Hypothalamus (tissue), 51 donors: Measurements from ENCODE around the gene WFIKKN1.

Experiments used
- DNase-seq, 51 donors: peaks; one replicate each; lab custom pipeline; 2025; lab: John Stamatoyannopoulos, UW

Gene WFIKKN1, protein sequence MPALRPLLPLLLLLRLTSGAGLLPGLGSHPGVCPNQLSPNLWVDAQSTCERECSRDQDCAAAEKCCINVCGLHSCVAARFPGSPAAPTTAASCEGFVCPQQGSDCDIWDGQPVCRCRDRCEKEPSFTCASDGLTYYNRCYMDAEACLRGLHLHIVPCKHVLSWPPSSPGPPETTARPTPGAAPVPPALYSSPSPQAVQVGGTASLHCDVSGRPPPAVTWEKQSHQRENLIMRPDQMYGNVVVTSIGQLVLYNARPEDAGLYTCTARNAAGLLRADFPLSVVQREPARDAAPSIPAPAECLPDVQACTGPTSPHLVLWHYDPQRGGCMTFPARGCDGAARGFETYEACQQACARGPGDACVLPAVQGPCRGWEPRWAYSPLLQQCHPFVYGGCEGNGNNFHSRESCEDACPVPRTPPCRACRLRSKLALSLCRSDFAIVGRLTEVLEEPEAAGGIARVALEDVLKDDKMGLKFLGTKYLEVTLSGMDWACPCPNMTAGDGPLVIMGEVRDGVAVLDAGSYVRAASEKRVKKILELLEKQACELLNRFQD

DNA sequence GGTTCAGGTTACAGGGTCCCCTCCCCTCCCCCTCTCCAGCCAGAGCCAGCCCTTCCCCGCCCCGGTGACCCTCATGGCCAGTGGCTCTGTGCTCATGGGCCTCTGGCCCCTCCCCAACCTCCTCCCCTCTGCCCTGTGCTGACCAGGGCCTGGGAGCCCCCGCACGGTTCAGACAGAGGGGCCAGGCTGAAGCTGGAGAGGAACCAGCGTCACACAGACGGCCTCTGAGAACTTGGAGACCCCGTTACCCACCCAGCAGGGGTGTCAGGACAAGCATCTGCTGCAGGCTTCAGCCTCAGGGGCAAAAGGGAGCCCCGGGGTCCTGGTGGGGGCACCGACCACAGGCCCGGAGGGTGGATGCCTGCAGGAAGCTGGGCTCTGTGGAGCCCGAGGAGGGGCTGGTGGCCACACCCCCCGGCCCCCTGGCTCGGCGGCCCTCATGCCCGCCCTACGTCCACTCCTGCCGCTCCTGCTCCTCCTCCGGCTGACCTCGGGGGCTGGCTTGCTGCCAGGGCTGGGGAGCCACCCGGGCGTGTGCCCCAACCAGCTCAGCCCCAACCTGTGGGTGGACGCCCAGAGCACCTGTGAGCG lies at the start of gene WFIKKN1:
Gene WFIKKN1, plus strand, starts transcription at position 171 of the 591 bp plus-strand sequence. Its CDS starts 269 bp downstream, at position 440.
- DNase-seq, result no peak

DNA sequence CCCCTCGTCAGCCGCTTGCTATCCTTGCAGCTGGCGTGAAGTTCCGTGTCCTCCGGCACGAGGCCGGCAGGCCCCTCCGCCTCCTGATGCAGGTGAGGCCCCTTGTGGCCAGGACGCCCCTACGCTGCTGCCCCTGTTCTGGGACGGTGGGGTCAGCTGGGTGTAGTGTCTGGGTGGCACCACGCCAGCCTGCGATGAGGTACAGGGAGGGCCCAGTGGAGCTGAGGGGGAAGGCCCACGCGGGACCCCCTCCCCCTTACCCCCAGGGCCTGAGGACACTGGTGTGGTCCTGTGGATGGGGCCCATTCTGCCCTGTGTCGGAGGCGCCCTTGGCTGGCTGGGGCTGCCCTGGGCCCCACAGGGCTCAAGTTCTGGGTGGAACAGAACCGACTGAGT lies 48.6 kb upstream of the WFIKKN1 start:
- DNase-seq, result no peak

DNA sequence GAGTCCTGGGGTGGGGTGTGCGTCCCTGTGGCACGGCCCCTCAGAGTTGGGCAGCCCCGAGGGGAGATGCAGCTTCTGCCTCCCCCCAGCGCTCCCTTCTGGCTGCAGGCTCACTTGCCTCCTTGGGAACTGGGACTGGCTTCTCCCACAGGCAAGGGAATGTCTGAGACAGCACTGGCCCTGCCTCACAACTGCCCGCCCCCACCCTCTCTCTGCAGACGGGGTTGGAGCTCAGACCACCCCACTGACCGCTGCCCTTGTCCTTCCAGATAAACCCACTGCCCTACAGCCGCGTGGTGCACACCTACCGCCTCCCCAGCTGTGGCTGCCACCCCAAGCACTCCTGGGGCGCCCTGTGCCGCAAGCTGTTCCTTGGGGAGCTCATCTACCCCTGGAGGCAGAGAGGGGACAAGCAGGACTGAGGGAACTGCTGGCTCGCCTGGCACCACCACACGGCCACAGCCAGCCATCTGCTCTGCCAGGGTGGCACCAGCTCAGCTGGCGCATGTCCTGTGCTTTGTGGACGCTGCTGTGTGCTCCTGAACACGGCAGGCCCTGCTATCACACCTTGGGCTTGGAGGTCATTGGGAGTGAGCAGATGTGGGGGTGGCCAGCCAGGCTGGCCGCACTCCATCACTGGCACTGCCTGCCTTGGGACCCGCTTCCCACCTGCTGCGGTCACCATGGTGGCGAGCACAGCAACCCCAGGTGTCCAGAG lies 48.0 kb upstream of the WFIKKN1 start:
- DNase-seq, result peak in 2 of 51 donors; percentile 26 to 46

DNA sequence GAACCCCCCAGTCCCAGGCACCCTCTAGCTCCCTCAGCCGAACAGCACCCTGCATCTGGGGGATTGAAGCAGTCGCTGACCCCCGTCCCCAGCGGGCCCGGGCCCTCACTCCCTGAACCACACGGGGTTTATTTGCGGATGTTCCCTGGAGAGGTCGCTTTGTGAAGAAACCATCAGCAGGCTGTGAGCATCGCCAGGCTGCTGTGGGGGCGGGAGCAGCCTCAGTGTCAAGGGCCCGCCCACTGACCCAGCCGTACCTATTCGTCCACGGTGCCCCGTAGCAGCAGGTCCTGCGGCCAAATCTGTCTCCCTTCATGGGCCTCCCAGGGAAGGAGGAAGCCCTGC lies 47.3 kb upstream of the WFIKKN1 start:
- DNase-seq, result no peak

DNA sequence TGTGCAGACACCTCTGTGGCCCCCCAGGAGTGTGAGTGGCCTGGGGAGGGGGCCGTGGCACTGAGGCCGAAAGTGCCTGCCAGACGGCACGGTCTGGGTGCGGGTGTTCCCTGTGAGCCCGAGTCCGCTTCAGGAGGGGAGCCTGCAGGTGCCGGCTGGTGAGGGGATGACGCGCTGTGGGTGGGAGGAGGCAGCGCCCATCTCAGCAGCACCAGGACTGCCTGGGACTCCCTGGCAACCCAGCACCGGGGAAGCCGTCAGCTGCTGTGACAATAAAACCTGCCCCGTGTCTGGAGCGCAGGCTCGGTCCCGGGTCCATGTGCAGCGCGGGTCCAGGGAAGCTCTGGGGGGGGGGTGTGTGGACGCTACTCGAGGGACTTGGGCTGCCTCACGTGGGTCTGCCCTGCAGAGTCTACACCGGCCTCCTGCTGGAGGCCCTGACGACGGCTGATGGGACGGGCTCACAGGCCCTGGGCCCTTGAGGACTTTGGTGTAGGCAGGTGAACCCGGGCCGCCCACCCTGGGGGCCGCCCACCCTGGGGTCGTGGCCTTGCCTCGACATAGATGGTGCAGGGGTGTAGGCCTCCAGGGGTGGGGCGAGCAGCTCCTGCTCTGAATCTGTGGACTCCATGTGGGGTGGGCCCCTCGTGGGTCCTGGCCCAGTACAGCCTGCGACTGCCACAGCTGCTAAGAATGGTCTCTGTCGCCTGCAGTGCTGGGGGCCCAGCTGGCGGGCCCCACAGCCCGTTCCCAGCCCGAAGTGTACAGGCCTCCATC lies 46.8 kb upstream of the WFIKKN1 start:
- DNase-seq, result peak in 4 of 51 donors; percentile 14 to 59 (median 31)

DNA sequence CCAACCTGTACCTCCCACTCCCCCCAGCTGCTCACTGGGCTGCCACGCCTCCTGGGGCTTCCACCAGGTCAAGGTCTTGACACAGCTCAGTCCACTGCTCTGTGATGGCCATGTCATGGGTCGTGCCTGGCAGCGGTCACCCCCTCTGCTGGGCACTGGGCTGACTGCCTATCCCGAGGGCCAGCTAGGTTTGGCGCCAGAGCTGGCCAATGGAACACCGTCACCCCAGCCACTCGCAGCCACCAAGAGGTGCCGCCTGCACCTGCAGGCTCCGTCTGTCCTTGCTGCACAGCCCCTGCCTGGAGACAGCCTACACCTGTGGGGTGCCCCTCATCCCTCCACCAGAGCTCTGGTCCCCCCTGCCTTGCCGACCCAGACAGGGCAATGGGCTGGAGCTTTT lies 45.4 kb upstream of the WFIKKN1 start:
- no peak for DNase-seq

DNA sequence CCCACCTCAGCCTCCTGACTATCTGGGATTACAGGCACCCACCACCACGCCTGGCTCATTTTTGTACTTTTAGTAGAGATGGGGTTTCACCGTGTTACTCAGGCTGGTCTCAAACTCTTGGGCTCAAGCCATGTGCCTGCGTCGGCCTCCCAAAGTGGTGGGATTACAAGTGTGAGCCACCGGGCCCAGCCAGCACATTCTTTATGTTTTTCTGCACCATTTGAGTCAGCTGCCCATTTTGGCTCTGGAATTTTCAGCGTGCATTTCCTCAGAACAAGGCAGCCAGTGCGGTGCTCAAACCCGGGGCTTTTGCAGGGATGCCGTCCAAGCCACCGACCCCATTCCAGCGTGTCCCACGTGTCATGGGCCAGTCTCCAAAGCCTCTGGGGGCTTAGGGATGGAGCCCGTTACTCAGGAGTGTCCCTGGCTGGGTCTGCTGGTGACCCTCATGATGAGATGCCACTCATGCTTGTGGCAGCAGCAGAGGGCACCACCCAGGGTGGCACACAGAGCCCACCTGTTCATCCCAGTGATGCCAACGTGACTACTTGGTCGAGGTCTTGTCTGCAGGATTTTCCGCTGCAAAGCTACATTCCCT lies 44.6 kb upstream of the WFIKKN1 start:
- peak in 1 of 51 donors; percentile 60 for DNase-seq

DNA sequence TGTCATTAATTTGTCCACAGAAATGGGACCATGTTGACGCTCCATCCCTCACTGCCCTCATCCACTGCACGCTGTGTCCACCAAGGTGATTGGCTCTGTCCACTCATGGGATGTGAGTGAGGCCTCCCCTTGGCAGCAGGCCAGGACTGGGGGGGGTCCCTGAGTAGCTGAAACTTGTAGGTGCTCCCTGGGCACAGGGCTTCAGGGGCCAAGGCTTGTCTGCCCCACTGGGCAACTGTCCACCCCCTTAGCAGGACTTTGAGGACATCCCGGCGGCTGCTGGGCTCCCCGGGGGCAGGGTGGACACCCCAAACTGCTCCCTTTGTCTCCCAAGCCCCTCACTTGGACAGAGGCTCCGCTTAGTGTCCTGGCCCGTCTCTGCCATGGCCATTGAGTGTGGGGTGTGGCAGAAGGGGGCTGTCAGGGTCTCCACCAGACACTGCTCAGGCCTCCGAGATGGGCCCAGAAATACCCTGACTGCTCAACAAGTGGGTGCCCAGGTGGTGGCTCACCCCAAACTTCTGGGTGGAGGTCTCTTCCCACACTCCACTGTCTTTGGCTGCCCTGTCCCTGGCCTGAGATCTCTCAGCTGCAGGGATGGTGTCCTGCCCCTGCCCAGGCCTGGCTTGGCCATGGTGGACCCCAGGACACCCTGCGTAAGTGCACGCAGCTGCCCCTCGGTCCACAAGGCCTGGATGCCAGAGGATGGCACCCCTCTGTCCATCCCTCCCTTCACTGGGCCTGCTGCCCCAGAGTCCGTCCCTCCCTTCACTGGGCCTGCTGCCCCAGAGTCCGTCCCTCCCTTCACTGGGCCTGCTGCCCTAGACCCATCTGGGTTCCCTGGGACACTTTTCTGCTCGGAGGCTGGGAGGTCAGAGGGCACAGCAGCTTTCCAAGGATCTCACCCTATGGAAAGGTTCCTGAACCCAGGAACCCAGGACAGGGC lies 43.9 kb upstream of the WFIKKN1 start:
- DNase-seq, result peak in 13 of 51 donors; percentile 10 to 42 (median 31)

DNA sequence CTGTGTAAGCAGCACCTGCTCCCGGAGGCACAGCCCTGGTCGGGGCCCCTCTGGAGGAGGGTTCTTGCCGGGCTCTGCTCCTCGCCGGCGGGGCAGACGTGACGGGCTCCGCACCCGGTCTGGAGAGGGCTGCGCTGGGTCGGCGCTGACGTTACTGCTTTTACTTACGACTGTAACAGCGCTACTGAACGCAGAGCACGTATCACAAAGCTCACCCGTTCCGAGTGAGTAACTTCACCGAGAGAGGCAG lies 42.2 kb upstream of the WFIKKN1 start:
- DNase-seq, result peak in 6 of 51 donors; percentile 13 to 45 (median 40)

DNA sequence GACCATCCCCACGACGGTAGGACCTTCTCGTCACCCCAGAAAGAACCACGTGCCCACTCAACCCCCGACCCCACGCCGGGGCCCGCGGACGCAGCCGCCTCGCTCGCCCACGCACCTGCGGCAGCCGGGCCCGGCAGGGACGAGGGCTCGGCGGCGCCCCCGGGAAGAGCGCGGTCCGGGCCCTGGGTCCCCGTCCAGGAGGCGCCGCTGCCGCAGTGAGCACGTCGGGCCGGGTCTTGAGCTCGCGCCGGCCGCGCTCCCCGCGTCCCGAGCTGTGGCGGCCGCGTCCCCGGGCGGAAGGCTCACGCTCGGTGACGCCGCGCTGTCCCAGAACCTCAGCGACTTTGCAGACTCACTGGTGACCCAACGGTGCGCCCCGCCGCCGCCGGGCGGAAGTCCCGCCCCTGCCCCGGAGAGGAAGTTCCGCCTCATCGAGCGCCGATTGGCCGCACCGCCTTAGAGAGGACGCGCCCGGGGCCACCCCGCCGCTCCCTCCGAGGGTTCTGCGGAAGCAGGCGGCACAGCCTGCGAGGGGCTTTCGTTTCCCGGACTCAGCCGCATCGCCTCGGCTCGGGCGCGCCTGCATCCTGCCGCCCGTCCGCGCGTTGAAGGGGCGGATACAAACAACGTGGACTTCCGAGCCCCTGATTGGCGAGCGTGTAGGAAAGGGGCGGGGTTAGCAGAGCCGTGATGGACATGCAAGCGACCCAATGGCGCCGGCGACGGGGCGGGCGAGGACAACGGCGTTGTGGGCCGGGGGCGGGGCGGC lies 41.7 kb upstream of the WFIKKN1 start:
- DNase-seq, result peak; percentile 92 to 100 (median 98)

DNA sequence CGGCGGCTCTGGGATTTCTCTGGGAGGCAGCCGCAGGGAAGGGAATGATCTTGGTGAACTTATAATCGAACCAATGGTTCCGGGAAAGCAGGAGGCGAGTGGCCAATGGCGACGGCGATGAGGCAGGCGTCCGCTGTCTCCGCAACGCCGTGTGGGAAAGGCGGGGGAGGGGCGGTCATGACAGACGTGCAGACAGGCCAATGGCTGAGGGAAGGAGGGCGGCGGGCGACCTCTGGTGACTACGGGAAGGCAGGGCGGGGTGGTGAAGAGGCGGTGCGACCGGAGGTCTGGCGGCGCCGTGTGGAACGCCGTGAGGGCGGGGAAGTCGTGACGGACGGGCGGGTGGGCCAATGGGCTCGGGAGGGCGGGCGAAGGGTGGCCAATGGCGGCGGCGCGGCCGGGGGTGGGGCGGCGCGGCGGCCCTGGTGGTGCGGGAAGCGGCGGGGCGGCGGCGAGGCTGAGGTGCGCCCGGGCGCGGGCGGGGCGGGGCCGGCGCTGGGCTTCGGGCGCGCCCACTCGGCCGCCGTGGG lies 41.1 kb upstream of the WFIKKN1 start, which contains the start of gene RAB40C:
Gene RAB40C, plus strand, starts transcription at position 409 of the 530 bp plus-strand sequence. CDS start 226 bp downstream, outside the sequence.
- peak; percentile 97 to 100 (median 99) for DNase-seq

DNA sequence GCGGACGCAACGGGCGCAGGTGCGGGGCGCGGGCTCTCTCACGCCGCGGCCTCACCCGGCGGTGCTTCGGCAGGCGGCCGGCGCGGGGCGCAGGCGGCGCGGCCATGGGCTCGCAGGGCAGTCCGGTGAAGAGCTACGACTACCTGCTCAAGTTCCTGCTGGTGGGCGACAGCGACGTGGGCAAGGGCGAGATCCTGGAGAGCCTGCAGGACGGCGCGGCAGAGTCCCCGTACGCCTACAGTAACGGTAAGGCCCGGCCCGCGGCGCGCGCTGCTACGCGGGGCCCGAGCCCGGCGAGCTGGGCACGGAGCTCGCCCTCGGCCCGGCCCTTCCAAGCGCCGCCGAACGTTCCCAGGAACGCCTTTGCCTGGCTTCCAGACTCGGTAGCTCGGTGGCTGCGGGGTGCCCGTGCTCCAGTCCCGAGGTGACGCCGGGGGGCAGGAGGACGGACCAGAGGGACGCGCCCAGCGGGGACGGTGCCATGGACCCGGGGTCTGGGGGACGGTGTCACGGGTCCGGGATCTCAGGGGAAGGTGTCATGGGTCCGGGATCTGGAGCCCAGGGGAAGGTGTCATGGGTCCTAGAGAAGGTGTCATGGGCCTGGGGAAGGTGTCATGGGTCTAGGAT lies 40.5 kb upstream of the WFIKKN1 start:
- DNase-seq, result no peak

DNA sequence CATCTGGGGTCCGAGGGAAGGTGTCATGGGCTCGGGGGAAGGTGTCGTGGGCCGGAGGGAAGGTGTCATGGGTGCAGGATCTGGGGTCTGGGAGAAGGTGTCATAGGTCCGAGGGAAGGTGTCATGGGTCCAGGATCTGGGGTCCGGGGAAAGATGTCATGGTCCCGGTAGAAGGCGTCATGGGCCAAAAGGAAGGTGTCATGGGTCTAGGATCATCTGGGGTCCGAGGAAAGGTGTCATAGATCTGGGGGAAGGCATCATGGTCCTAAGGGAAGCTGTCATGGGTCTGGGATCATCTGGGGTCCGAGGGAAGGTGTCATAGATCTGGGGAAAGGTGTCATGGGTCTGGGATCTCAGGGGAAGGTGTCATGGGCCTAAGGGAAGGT lies 40.0 kb upstream of the WFIKKN1 start:
- DNase-seq, result no peak

DNA sequence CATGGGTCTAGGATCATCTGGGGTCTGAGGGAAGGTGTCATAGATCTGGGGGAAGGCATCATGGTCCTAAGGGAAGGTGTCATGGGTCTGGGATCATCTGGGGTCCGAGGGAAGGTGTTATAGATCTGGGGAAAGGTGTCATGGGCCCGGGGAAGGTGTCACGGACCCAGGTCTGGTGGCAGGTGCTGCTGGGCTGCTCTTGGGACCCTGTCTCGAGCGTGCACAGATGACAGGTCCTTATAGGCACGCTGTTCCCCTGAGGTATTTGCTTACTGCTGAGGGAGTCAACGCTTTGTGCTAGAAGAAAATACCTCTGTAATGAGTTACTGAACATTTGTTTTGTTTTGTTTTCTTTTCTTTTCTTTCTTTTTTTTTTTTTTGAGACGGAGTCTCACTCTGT lies 39.6 kb upstream of the WFIKKN1 start:
- no peak for DNase-seq

DNA sequence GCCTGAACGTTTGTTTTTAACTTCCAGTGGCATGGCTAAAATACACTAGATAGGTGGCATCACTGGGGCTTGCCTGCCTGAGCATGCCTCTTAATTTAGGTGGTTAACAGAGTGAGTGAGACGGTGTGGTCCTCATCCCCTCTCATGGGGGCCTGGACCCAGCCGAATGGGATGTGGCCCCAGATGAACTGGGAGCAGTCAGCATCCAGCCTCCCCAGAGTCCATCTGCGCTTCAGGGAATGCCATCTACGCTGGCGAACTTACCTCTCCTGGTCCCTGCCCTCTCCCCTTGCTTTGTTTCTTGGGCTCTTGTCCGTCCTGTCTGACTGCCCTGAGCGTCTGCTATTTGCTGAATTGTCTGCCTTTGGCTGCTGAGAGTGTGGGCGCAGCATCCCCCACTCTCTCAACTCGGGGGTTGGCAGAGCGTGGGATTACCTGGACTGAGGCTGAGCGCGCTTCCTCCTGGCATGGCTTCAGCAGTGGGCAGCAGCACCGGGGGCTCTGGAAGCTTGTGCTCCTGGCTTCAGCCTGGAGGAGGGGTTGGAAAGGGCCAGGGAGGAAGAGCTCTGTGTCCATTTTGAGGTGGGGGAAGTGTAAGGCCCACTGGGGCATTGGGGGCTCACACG lies 38.8 kb upstream of the WFIKKN1 start:
- DNase-seq, result no peak

DNA sequence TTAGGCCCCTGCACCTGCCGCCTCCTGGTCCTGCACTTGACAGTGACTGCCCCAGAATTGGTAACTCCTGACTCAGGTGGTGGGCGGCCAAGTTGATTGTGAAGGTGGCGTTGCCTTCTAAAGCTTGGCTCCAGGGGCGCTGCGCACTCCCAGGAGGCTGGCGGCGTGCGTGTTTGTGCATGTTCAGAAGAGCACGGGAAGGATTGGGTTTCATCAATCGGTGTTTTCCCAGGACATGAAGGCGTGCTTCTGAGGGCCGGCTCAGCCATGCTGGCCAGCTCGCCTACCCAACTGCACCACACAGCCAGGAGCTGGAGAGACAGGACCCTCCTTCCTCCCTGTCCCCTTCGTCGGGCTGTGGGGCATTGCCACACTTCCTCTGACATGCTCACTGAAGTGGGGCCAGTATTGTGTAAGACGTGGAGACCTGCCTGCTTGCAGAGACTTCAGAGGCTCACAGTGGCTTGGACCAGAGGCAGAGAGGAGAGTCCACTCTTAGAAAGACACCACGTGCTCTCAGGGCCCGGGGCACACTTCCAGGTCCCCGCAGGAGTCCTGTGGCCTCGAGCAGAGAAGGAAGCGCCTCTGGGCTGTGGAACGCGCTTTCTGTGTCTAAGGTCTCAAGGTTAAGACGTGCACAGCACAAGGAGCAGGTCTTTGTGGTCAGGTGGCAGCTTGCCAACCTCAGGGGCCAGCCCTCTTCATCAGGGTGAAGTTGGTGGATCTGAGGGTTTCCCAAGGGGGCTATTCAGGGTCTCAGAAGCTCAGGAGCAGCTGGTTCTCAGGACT lies 38.1 kb upstream of the WFIKKN1 start:
- DNase-seq, result peak in 30 of 51 donors; percentile 4 to 80 (median 46)
